Pons (tissue), 1 donor: ENCODE data around the gene SLC1A3.
"Not testable (repeated sequence)": the region's sequence is repeated elsewhere in the genome, so short reads cannot be mapped to it uniquely, and the experiment has no call there.

Source experiments
- DNase-seq: peaks from one replicate; pipeline ENCODE4 v3.0.0-alpha.2; 2016; ENCODE audit warnings: low spot score

The SLC1A3 gene

GRCh38 chr5:36606428-36607113 lies at the start of gene SLC1A3:
SLC1A3 (plus strand) TSS chr5:36606606; CDS start chr5:36608424, 1,818 bp downstream.
- DNase-seq, result peak; percentile 93

- no peak for DNase-seq
Measured at GRCh38 chr5:36558641-36559040, 47.8 kb upstream of the SLC1A3 start.

GRCh38 chr5:36561601-36562000 lies 44.8 kb upstream of the SLC1A3 start:
- no peak for DNase-seq

GRCh38 chr5:36569491-36569890 lies 36.9 kb upstream of the SLC1A3 start:
- DNase-seq, result no peak

- DNase-seq, result no peak
Measured at GRCh38 chr5:36570301-36571095, 35.9 kb upstream of the SLC1A3 start.

- DNase-seq, result no peak
Measured at GRCh38 chr5:36571401-36572042, 34.9 kb upstream of the SLC1A3 start.

GRCh38 chr5:36573438-36573837 lies 33.0 kb upstream of the SLC1A3 start:
- DNase-seq, result no peak

- DNase-seq, result no peak
Measured at GRCh38 chr5:36575361-36575781, 31.0 kb upstream of the SLC1A3 start.

- DNase-seq, result no peak
Measured at GRCh38 chr5:36576721-36577120, 29.7 kb upstream of the SLC1A3 start.

- DNase-seq, result not testable (repeated sequence)
Measured at GRCh38 chr5:36579858-36580257, 26.5 kb upstream of the SLC1A3 start.

GRCh38 chr5:36581070-36581469 lies 25.3 kb upstream of the SLC1A3 start:
- no peak for DNase-seq

- peak; percentile 65 for DNase-seq
Measured at GRCh38 chr5:36584009-36584875, 22.2 kb upstream of the SLC1A3 start.

- DNase-seq, result no peak
Measured at GRCh38 chr5:36585701-36586100, 20.7 kb upstream of the SLC1A3 start.

GRCh38 chr5:36587354-36587753 lies 19.1 kb upstream of the SLC1A3 start:
- DNase-seq, result no peak

- not testable (repeated sequence) for DNase-seq
Measured at GRCh38 chr5:36589735-36590134, 16.7 kb upstream of the SLC1A3 start.

- DNase-seq, result peak; percentile 25
Measured at GRCh38 chr5:36590513-36591286, 15.7 kb upstream of the SLC1A3 start.

- DNase-seq, result no peak
Measured at GRCh38 chr5:36593867-36594266, 12.5 kb upstream of the SLC1A3 start.

- DNase-seq, result no peak
Measured at GRCh38 chr5:36596247-36596646, 10.2 kb upstream of the SLC1A3 start.

- no peak for DNase-seq
Measured at GRCh38 chr5:36596756-36597155, 9.7 kb upstream of the SLC1A3 start.

- peak; percentile 16 for DNase-seq
Measured at GRCh38 chr5:36598045-36598444, 8.4 kb upstream of the SLC1A3 start.
